NCI-H2171 treated with DMSO at 0.1 percent for 48 hours (cell line): ENCODE data around the gene CAMSAP2.
A peak's percentile ranks its signal among the peaks of the same experiment; 100 is the strongest.

Experiments used
- DNase-seq: peaks from one replicate; lab custom pipeline; 2025; lab: John Stamatoyannopoulos, UW

Gene CAMSAP2

DNA sequence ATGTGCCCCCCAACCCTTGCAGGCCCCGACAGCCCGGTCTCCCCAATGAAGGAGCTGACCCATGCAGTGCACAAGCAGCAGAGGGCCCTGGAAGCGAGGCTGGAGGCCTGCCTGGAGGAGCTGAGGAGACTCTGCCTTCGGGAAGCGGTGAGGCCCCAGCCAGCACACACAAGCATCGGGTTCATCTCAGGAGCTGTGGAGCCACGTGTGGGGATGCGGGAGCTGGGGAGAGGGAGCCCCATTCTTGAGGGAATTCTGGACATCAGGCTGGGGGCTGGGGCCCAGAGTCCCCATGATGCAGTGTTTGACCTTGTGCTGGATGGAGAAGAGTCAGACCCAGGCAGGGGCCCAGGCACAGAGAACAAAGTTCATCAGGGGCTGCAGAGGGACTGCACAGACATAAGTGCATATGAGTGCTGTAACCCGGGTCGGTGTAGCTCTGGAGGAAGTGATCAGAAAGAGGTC is 160.8 kb downstream of the CAMSAP2 start:
- DNase-seq: no peak

DNA sequence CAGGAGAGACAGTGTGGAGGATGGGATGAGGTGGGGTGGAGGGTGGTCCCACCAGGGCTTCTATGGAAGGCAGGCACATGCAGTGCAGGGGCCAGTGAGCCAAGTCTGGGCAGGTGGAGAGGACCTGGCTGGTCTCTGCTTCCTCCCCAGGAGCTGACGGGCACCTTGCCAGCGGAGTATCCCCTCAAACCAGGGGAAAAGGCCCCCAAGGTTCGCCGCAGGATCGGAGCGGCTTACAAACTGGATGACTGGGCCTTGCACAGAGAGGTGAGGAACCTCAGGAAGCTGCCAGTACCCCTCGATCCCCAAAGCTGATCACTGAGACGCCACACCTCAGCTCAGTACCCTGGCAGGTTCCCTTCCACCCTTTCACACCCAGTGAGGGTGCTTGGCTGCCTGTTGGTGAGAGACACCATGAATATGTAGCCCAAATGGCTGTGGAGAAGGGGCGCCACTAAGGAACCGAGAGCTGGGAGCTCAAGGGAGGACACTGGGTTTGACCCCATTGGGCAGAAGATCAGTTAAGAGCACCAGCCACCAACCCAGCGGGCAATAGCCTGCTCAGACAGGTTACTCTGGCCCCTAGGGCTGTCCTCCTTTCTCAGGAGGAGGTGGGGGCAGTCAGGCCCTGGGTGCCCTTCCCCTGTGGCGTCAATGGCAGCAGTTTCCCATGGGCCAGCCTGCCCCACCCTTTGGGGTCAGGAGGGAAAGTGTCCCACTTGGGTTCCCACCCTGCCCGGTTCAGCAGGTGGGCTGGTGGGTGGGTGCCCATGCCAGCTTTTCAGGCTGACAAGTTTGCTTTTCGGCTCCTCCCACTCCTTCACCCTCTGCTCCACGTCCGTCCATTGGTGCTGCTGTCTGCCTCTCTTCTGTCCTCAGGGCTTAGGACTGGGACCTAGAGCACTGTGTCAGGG is 161.5 kb downstream of the CAMSAP2 start:
- no peak for DNase-seq

DNA sequence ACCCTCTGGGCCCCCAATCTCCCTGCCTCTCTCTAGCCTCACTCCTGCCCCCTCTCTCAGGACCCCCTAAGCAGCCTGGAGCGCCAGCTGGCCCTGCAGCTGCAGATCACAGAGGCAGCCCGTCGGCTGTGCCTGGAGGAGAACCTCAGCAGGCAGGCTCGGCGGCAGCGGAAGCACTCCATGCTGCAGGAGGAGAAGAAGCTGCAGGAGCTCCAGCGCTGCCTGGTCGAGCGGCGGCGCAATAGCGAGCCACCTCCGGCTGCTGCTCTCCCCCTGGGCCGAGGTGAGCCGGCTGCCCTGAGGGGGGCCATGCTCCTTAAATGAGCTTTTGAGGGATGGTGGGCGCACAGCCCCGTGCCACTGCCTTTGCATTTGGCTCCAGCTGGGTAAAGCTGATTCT is 162.2 kb downstream of the CAMSAP2 start:
- DNase-seq: no peak

DNA sequence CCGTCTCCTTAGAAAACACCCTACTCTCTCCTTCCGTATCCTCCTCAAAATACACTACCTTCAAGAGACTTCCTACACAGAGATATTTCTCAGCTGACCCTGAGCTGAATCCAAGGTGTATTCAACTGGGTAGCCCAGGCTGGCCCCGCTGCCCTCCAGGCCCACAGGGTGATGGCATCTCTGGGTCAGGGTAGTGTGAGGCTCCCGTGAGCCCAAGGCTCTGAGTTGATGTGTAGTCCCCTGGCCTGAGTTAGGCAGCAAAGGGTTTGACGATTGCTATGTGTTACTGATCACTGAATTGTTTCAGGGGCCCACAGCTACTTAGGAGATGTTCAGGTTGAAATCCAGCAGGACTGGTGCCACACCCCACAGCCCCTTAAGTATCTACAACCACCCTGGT is 162.7 kb downstream of the CAMSAP2 start:
- DNase-seq: no peak

DNA sequence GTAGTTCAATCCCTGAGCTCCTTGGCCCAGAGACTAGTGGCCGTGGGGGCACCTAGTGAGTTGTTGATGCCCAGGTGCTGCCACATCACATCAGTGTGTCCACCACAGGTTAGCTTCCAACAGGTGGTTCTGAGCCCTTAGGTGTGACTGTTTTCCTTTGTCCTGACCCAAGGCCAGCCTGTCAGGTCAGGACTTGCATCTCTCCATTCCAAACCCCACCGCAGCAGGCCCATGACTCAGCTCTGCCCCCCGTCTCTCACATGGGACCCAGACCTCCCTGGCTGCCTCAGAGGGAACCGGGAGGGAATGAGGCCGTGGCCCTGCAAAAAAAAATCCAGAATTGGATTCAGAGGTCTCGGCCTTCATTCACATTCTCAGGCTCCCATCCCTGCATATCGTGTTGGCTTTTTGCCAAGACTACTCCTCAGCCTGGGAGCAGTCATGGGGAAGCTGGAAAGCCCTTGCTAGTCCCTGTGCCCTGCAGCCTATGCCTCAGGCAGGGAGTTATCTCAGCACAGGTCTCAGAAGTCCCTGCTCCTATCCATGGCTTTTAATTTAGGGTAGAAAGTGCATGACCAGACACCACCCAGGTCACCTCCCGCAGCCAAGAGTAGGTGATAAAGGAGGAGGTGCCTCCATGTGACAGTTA is 163.2 kb downstream of the CAMSAP2 start:
- DNase-seq: peak; percentile 12

DNA sequence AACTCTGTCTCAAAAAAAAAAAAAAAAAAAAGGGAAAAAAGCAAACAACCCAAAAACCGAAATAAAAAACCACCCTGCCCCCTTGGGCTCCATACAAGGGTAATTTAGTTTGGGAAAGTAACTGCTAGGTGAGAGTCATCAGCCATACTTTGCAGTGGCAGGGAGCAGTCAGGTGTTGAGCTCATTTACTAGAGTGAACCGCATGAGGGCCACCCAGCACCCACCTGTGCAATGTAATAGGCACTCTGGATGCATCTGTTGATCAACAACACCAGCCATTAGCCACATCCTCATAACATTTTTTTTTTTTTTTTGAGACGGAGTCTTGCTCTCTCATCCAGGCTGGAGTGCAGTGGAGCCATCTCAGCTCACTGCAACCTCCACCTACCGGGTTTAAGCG is 165.1 kb downstream of the CAMSAP2 start:
- DNase-seq: peak; percentile 27

DNA sequence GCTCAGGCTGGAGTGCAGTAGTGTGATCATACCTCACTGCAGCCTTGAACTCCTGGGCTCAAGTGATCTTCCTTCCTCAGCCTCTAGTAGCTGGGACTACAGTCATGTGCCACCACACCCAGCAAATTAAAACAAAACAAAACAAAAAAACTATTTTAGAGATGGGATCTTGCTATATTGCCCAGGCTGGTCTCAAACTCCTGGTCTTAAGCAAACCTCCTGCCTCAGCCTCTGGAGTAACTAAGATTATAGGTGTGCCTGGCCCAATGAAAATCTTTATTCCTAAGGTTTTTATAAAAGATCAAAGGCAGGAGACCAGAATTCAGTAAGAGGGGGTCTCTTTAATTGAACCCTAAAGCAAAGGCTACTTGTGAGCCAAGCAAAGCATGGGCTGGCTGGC is 166.1 kb downstream of the CAMSAP2 start:
- DNase-seq: no peak

DNA sequence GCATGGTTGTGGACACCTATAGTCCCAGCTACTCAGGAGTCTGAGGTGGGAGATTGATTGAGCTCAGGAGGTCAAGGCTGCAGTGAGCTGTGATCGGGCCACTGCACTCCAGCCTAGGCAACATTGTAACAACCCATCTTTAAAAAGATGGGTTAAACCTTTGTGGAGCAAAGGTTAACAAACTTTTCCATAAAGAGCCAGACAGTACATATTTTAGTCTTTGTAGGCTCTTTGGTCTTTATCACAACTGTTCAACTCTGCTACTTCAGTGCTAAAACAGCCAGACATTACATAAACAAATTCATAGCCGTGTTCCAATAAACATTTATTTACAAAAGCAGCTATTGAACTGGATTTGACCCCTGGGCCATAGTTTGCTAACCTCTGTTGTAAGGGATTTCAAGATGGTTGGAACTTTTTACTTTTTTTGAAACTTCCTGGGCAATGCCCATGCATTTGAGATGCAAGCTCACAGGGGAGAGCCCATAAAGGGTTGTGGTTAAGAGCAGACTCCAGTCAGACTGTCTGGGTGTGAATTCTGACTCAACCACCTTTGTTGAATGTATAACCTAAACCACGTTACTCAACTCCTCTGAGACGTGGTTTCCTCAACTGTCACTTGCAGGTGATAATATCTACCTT is 166.8 kb downstream of the CAMSAP2 start:
- DNase-seq: no peak

DNA sequence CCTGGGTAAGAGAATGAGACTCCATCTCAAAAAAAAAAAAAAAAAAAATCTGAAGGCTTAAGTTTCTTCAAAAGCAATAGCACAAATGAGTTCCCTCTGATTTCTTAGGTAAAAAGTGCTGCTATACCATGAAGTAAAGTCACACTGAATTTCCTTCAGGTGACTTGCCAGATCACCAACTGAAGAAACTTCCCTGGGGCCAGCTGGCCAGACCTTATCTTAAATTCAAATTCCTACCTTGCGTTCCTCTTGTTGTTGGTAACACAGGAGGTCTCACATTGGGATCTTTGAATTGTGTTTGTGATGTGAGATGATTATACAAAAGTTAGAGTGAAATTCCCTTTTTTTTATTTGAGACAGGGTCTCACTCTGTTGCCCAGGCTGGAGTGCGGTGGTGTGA is 167.8 kb downstream of the CAMSAP2 start:
- DNase-seq: no peak

DNA sequence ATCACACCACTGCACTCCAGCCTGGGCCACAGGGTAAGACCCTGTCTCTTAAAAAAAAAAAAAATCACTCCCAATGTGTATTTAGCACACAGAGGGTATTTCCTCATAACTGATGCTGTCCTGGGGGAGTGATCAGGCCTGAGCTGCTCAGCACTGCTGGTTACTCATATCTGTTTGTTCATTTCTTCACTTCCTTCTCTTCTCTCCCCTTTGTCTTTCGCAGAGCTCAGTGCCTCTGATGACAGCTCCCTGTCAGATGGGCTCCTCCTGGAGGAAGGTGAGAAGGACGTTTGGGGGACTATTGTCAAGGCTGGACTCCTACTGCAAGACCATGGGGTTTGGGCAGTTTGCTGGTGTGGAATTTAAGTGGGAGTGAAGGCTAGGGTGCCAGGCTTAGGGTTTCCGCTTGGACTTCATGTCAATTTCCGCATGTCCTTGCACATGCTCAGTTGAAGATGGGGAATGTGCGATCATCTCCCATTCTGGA is 169.0 kb downstream of the CAMSAP2 start:
- no peak for DNase-seq

DNA sequence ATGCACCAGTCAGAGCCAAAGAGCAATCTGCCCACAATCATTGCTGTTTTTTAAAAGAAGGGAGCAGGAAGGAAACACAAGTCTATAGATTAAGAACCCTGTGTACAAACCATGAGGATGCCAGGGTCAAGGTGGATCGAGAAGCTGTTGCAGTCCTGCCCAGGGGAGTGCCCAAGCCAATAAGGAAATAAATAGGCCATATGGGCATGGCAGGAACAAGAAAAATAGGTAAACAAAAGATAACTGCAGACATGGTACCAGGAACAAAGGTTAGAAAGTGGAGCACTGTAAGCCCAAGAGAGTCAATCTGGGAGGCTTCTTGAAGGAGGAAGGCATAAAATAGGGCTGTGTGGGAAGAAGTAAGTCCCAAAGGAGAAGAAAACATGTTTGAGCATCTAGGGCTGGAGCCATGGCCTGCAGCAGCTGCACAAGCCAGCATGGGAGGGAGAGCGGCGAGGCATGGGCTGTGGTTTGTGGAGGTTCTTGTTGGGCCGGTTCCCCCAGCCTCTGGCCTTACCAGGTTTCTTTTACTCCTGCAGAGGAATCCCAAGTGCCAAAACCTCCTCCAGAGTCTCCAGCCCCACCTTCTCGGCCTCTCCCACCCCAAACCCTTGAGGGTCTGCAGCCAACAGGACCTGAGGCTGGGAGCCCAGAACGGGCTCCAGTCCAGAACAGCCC is 169.6 kb downstream of the CAMSAP2 start:
- DNase-seq: no peak

DNA sequence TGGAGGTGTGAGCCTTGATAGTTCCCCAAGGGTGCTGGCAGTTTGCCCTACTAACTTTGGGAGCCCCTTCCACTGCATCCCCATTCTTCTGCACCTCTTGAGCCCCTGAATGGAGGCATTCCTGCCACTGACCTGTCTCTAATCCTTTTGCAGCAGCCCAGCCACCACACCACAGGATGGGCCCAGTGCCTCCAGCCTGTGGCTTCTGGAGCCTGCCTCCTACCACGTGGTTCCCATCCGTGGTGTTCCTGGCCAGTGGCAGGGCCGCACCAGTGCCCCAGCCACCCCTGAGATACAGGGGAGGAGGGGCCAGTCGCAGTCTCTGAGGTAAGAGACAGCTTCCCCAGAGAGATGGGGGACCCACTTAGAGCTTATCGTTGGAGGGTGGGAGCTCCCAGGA is 170.4 kb downstream of the CAMSAP2 start:
- no peak for DNase-seq

DNA sequence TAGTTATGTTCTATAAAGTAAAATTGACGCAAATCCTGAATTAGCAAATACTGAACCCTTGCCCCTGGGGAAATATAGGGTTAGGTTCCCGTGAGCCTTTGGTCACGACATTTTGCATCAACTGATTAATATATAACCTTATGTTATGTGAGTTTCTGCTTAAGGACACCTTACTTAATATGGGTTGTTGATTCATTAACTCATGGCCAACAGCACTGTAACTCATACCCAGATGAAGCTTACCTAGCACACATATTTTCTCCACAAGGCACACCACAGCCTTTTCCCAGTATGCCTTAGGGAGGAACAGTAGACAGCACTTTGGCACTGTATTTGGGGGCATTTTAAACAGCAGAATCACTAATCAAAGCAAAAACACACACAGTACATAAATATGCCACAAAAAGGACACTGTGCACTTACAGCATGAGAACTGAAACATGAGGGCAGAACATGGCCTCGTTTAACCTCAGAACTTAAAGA is 171.1 kb downstream of the CAMSAP2 start:
- DNase-seq: no peak
